Measurements from ENCODE around the gene SEMA3D.

The SEMA3D gene

GRCh38 chr7:85183296-85183695 is 3.6 kb downstream of the SEMA3D start:
- DNase-seq: no peak

GRCh38 chr7:85178531-85179298 is 8.1 kb downstream of the SEMA3D start:
- DNase-seq: no peak

GRCh38 chr7:85177316-85177715 is 9.5 kb downstream of the SEMA3D start:
- no peak for DNase-seq

- DNase-seq: no peak
Measured at GRCh38 chr7:85176197-85176596, 10.7 kb downstream of the SEMA3D start.

GRCh38 chr7:85175217-85175616 is 11.6 kb downstream of the SEMA3D start:
- DNase-seq: no peak

- DNase-seq: no peak
Measured at GRCh38 chr7:85172530-85172941, 14.3 kb downstream of the SEMA3D start.

- DNase-seq: no peak
Measured at GRCh38 chr7:85167636-85168035, 19.2 kb downstream of the SEMA3D start.

GRCh38 chr7:85165263-85165662 is 21.6 kb downstream of the SEMA3D start:
- peak; percentile 46 for DNase-seq

- DNase-seq: no peak
Measured at GRCh38 chr7:85164376-85164775, 22.5 kb downstream of the SEMA3D start.

- peak; percentile 40 for DNase-seq
Measured at GRCh38 chr7:85162721-85163120, 24.1 kb downstream of the SEMA3D start.

GRCh38 chr7:85160223-85160622 is 26.6 kb downstream of the SEMA3D start:
- no peak for DNase-seq

- DNase-seq: no peak
Measured at GRCh38 chr7:85159003-85159402, 27.9 kb downstream of the SEMA3D start.

GRCh38 chr7:85156661-85157208 is 30.1 kb downstream of the SEMA3D start:
- no peak for DNase-seq

GRCh38 chr7:85154282-85154937 is 32.4 kb downstream of the SEMA3D start:
- DNase-seq: no peak

- DNase-seq: no peak
Measured at GRCh38 chr7:85153715-85154114, 33.1 kb downstream of the SEMA3D start.

- DNase-seq: no peak
Measured at GRCh38 chr7:85150624-85151023, 36.2 kb downstream of the SEMA3D start.

GRCh38 chr7:85144771-85145170 is 42.1 kb downstream of the SEMA3D start:
- no peak for DNase-seq

GRCh38 chr7:85135977-85136376 is 50.9 kb downstream of the SEMA3D start:
- DNase-seq: no peak

GRCh38 chr7:85133560-85133959 is 53.3 kb downstream of the SEMA3D start:
- no peak for DNase-seq

- no peak for DNase-seq
Measured at GRCh38 chr7:85133006-85133405, 53.9 kb downstream of the SEMA3D start.

- DNase-seq: no peak
Measured at GRCh38 chr7:85130702-85131101, 56.2 kb downstream of the SEMA3D start.

GRCh38 chr7:85126383-85126782 is 60.5 kb downstream of the SEMA3D start:
- DNase-seq: no peak

GRCh38 chr7:85125651-85126131 is 61.2 kb downstream of the SEMA3D start:
- no peak for DNase-seq

- no peak for DNase-seq
Measured at GRCh38 chr7:85125176-85125575, 61.7 kb downstream of the SEMA3D start.
